ENCODE results near the gene DNLZ. TPM values are rescaled to one million over a fixed set of nuclear protein-coding genes. Genes with fewer than 3 reads are reported as not detected.

DNLZ gene
- total RNA-seq, 1 experiment from 2014 or later, result 26.5 TPM

GRCh38 chr9:136355616-136356557 lies 7.7 kb downstream of the DNLZ start:
- CTCF ChIA-PET, result no interaction called here

GRCh38 chr9:136354592-136355085 lies 8.9 kb downstream of the DNLZ start:
- Histone ChIP-seq H3K27ac (ENCODE audit: low read length) (peak overlapping the region; percentile 51; the same call in 1 of the 2 replicates), H3K9me3 (ENCODE audit: control insufficient read depth, insufficient read depth, low read depth, low read length) (no peaks in the 10 kb centered on the region), H3K4me1 (ENCODE audit: control insufficient read depth, insufficient read depth, low read length) (peaks cover 19% of the 10 kb centered on the region), H3K27me3 (ENCODE audit: control insufficient read depth, insufficient read depth, low read length) (no peaks in the 10 kb centered on the region), H3K36me3 (ENCODE audit: control insufficient read depth, insufficient read depth, low read length) (no peaks in the 10 kb centered on the region), H3K4me3 (ENCODE audit: low read depth in 2 of 2, low read length in 2 of 2) (peak overlapping the region in 1 of 2 experiments; percentile 14; a peak in 1 of 4 replicates)
- ATAC-seq, result peak; percentile 59
- ChIA-PET POLR2A (no interaction called here), CTCF (interaction anchor here (0.6 kb wide), 1 partner anchor 12 kb away, joined by 3 read pairs; no protein-coding TSS in a partner anchor)
- DNase-seq (ENCODE audit: low read depth, low spot score), result no peak
- TF ChIP-seq TCF7L2 (IDR thresholded peaks at IDR 0.05; ENCODE audit: low read depth, low read length) (no peak), CTCF (IDR thresholded peaks at IDR 0.05) (no peak), POLR2AphosphoS5 (IDR thresholded peaks at IDR 0.05; ENCODE audit: low read depth, low read length) (no peak), SIN3A (IDR thresholded peaks at IDR 0.05; ENCODE audit: borderline replicate concordance, insufficient read depth, low read depth, low read length) (no peak), REST (IDR thresholded peaks at IDR 0.05; ENCODE audit: insufficient read depth in 1 of 2, low read depth in 2 of 2, low read length in 1 of 2) (no peak)
- in situ Hi-C loops (cut with HindIII; ENCODE audit: low pct_unique_long_range_greater_than_20kb, low sequenced_read_pairs) (no loop called here), intact Hi-C loops (cut with micrococcal nuclease; ENCODE audit: unreplicated experiment) (no loop called here)
- BruUV-seq (replicated peaks), result no TSS peak

More at GRCh38 chr9:136355616-136356557, 7.7 kb downstream of the DNLZ start:
- H3K4me1 ChIP-seq (ENCODE audit: control insufficient read depth, insufficient read depth, low read length), result peaks cover 19% of the 10 kb centered on the region
- in situ Hi-C loops (cut with HindIII; ENCODE audit: low pct_unique_long_range_greater_than_20kb, low sequenced_read_pairs), result no loop called here
- intact Hi-C loops (cut with micrococcal nuclease; ENCODE audit: unreplicated experiment), result no loop called here
- BruUV-seq (replicated peaks), result no TSS peak
- POLR2A ChIA-PET, result no interaction called here
- no peak overlapping the region for H3K4me3 ChIP-seq (ENCODE audit: low read depth in 2 of 2, low read length in 2 of 2)
- DNase-seq (ENCODE audit: low read depth, low spot score), result no peak
- no peaks in the 10 kb centered on the region for H3K9me3 ChIP-seq (ENCODE audit: control insufficient read depth, insufficient read depth, low read depth, low read length)
- no peaks in the 10 kb centered on the region for H3K27me3 ChIP-seq (ENCODE audit: control insufficient read depth, insufficient read depth, low read length)
- H3K36me3 ChIP-seq (ENCODE audit: control insufficient read depth, insufficient read depth, low read length), result no peaks in the 10 kb centered on the region
- no peak for ATAC-seq
- no peak for TF ChIP-seq POLR2AphosphoS5 (IDR thresholded peaks at IDR 0.05; ENCODE audit: low read depth, low read length)
- no peak for TF ChIP-seq SIN3A (IDR thresholded peaks at IDR 0.05; ENCODE audit: borderline replicate concordance, insufficient read depth, low read depth, low read length)
- no peak for TF ChIP-seq CTCF (IDR thresholded peaks at IDR 0.05)
- H3K27ac ChIP-seq (ENCODE audit: low read length), result no peak overlapping the region
